Raji (cell line): Measurements from ENCODE around the gene TMEM119.

Source experiments
- POLR2A ChIP-seq: IDR thresholded peaks from 2 replicates; pipeline ENCODE4 v1.6.1; 2011; ENCODE audit warnings: low read depth, low read length, control low read depth; ENCODE audit not compliant: insufficient read depth

The TMEM119 gene

GRCh38 chr12:108589028-108589839 is 8.7 kb downstream of the TMEM119 start:
- no peak for TF ChIP-seq POLR2A

DNA sequence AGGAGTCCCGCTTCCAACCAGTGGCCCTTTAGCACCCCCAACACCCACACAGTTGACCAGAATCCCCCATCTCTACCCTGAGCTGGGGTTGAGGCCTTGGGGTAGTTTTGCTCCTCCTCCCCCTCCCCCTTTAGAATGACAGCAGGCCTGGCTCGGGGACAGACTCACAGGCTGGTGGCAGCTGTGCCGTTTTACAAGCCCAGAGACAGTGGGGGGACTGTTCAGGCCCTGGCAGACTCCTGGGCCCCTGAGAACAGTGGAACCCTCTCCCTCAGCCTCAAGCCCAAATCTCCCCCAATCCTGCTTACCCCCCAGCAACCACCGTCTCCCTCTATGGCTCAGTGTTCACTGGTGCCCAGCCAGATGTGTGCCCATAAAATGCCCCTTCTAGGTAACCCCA is 10.1 kb downstream of the TMEM119 start:
- TF ChIP-seq POLR2A, result no peak

GRCh38 chr12:108586306-108586705 is 11.6 kb downstream of the TMEM119 start:
- no peak for TF ChIP-seq POLR2A

GRCh38 chr12:108585864-108586263 is 12.0 kb downstream of the TMEM119 start:
- TF ChIP-seq POLR2A, result no peak

DNA sequence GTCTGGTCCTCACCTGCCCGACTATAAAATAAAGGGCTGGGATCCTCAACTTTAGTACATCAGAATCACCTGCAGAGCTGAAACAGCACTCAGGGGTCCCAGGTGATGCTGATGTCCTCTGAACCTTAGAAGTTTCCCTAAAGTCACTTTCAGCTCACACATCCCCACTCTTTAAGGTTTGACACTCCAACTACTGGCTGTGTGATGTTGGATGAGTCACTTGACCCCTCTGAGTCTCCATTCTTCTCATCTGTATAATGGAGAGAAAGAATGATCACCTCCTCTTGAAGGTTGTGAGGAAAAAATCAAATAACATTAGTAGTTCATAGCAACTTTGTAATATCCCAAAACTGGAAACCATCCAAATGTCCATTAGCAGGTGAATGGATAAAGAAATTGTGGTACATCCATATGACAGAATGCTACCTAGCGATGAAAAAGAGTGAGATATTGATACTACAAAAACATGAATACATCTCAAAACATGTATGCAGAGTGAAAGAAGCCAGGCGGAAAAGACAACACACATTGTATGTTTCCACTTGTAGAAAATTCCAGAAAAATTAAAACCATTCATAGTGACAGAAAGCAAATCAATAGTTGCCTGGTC is 13.3 kb downstream of the TMEM119 start:
- no peak for TF ChIP-seq POLR2A

- TF ChIP-seq POLR2A, result no peak
Measured at GRCh38 chr12:108583991-108584390, 13.9 kb downstream of the TMEM119 start.

GRCh38 chr12:108582978-108583770 is 14.7 kb downstream of the TMEM119 start:
- no peak for TF ChIP-seq POLR2A

GRCh38 chr12:108582509-108582908 is 15.4 kb downstream of the TMEM119 start:
- no peak for TF ChIP-seq POLR2A

DNA sequence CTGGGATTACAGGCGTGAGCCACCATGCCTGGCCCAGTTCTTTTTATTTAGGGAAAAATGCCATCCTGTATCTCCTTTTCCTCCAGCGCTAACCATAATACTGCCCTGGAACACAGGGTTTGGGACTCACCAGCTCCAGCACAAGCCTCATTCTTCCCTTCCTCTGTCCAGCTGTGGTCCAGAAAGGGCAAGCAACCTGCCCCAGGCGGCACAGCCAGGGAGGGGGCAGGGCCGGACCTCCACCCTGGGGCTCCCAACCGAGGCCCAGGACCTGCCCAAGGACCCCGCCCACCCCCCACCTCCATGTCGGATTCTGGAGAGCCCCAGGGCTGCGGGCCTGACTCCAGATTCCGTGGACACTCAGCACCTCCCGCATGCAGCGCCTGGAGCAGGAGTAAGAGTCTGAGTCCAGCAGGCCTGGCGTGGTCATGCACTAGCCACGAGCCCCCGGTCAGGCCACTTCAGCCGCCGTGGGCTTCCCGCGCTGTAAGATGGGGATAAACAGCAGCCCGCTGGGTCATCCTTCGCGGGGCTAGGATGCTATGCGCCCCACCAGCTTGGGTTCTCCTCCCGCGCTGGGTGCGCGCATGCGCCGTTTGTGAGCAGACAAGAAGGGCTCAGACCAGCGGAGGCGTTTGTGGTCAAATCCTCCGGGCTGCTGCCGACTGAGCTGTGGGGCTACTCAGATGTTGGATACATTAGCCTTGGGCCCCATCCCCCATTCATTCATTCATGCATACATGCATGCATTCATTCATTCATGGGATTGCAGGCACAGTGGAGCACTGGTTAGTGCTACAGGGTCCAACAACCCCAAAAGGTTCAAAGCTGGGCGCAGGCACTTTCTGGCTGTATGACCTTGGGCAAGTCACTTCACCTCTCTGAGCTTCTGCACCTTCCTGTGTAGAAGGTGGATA is 16.3 kb downstream of the TMEM119 start:
- no peak for TF ChIP-seq POLR2A

DNA sequence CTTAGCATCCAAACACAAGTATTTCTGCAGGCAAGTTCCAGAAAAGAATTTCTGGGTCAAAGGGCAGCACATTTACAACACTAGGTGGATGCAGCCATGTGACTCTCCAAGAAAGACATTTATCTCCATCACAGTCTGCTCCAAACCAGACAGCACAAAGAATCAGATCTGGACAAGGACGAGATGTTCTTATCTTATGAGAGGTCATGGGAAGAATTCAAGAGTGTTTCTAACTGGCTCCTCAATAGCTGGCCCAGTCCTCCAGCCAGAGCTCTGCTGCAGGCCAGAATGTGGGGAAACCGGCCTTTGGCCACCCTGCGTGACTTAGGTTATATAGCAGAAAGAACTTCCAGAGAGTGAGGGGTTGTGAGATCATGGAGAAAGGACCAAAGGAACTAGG is 17.4 kb downstream of the TMEM119 start:
- no peak for TF ChIP-seq POLR2A

GRCh38 chr12:108578813-108579212 is 19.1 kb downstream of the TMEM119 start:
- TF ChIP-seq POLR2A, result no peak

DNA sequence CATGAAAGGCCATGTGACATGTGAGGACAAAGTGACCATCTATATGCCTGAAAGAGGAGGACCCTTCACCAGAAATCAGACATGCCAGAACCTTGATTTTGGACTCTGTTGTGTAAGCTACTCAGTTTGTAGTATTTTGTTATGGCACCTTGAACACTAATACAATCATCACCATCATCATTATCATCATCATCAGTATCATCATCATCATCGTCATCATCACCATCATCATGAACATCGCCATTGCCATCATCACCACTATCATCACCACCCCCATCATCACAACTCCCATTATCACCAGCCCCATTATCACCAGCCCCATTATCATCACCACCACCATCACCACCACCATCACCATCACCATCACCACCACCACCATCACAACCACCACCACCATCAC is 19.6 kb downstream of the TMEM119 start:
- TF ChIP-seq POLR2A, result no peak

DNA sequence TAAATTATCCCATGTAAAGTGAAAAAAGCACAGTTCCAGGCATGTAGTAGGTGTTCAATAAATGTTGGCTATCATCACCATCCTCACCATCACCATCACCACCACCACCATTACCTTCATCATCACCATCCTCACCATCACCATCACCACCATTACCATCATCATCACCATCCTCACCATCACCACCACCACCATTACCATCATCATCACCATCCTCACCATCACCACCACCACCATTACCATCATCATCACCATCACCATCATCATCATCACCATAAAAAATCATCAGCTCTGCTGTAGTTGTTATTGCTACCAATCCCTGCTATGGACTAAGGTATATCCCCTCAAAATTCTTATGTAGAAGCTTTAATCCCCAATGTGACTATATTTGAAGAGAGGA is 20.4 kb downstream of the TMEM119 start:
- TF ChIP-seq POLR2A, result no peak

GRCh38 chr12:108576660-108577234 is 21.1 kb downstream of the TMEM119 start:
- no peak for TF ChIP-seq POLR2A

DNA sequence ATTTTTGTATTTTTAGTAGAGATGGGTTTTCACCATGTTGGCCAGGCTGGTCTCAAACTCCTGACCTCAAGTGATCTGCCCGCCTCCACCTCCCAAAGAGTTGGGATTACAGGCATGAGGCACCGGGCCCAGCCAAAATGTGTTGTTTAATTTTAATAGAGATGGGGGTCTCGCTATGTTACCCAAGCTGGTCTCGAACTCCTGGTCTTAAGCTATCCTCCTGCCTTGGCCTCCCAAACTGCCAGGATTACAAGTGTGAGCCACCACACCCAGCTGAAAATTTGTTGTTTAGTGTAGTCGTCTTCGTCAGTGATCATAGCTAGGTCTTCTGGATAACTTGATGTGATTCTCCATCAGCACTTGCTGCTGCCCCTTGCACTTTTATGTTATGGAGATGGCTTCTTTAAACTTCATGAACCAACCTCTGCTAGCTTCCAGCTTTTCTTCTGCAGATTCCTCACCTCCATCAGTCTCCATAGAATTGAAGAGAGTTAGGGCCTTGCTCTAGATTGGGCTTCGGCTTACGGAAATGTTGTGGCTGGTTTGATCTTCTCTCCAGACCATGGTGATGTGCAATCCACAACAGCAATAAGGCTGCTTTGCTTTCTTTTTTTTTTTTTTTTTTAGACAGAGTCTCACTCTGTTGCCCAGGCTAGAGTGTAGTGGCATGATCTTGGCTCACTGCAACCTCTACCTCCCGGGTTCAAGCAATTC is 22.5 kb downstream of the TMEM119 start:
- TF ChIP-seq POLR2A, result no peak
